ENCODE data around the gene SLC10A7. TPM values are rescaled to one million over a fixed set of nuclear protein-coding genes. Genes with fewer than 3 reads are reported as not detected.

SLC10A7 gene
- total RNA-seq, 1 donor from 2014 or later: 23.5 TPM

- Histone ChIP-seq H3K27ac (no peak overlapping the region), H3K27me3 (ENCODE audit: low read depth) (no peaks in the 10 kb centered on the region)
- no peak for ATAC-seq
Measured at GRCh38 chr4:146310319-146311021, 211.3 kb downstream of the SLC10A7 start.

DNA sequence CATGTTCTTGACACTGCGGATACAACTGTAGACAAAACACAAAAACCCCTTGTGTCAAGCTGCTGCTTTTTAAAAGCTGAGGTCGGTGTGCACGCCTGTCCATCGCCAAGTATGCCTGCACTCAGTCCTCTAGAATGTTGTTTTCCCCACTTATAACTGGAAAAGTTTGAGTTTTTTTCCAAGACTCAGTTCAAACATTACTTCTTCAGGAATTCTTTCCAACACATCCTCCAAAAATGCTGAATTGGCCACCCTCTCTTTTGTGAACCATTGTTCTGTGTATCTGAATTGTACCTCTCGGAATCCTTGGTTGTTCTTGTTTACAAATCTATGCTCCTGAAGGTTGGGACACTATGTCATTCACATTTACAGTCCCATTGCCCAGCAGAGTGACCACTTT, 212.8 kb downstream of the SLC10A7 start:
- intact Hi-C loops (cut with DNase I): no loop called here
- Histone ChIP-seq H3K36me3 (no peaks in the 10 kb centered on the region), H3K9me3 (no peaks in the 10 kb centered on the region), H3K4me3 (no peak overlapping the region), H3K27ac (no peak overlapping the region), H3K27me3 (ENCODE audit: low read depth) (no peaks in the 10 kb centered on the region), H3K4me1 (no peaks in the 10 kb centered on the region)
- TF ChIP-seq, protein P1, sequence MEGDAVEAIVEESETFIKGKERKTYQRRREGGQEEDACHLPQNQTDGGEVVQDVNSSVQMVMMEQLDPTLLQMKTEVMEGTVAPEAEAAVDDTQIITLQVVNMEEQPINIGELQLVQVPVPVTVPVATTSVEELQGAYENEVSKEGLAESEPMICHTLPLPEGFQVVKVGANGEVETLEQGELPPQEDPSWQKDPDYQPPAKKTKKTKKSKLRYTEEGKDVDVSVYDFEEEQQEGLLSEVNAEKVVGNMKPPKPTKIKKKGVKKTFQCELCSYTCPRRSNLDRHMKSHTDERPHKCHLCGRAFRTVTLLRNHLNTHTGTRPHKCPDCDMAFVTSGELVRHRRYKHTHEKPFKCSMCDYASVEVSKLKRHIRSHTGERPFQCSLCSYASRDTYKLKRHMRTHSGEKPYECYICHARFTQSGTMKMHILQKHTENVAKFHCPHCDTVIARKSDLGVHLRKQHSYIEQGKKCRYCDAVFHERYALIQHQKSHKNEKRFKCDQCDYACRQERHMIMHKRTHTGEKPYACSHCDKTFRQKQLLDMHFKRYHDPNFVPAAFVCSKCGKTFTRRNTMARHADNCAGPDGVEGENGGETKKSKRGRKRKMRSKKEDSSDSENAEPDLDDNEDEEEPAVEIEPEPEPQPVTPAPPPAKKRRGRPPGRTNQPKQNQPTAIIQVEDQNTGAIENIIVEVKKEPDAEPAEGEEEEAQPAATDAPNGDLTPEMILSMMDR (IDR thresholded peaks at IDR 0.05): no peak
- ATAC-seq: no peak
- no peak for DNase-seq

More at GRCh38 chr4:146310319-146311021, 211.3 kb downstream of the SLC10A7 start:
- Histone ChIP-seq H3K36me3 (no peaks in the 10 kb centered on the region), H3K4me3 (no peak overlapping the region), H3K4me1 (no peaks in the 10 kb centered on the region), H3K9me3 (no peaks in the 10 kb centered on the region)
- intact Hi-C loops (cut with DNase I): no loop called here
- TF ChIP-seq, protein P1 (IDR thresholded peaks at IDR 0.05): no peak
- no peak for DNase-seq

- no peak overlapping the region for H3K27ac ChIP-seq
- no peak for DNase-seq
- no peaks in the 10 kb centered on the region for H3K36me3 ChIP-seq
- no peaks in the 10 kb centered on the region for H3K9me3 ChIP-seq
- TF ChIP-seq, protein P1 (IDR thresholded peaks at IDR 0.05): no peak
- intact Hi-C loops (cut with DNase I): no loop called here
- H3K4me3 ChIP-seq: no peak overlapping the region
- ATAC-seq: no peak
- no peaks in the 10 kb centered on the region for H3K4me1 ChIP-seq
- H3K27me3 ChIP-seq (ENCODE audit: low read depth): no peaks in the 10 kb centered on the region
Measured at GRCh38 chr4:146302822-146303221, 218.9 kb downstream of the SLC10A7 start.

DNA sequence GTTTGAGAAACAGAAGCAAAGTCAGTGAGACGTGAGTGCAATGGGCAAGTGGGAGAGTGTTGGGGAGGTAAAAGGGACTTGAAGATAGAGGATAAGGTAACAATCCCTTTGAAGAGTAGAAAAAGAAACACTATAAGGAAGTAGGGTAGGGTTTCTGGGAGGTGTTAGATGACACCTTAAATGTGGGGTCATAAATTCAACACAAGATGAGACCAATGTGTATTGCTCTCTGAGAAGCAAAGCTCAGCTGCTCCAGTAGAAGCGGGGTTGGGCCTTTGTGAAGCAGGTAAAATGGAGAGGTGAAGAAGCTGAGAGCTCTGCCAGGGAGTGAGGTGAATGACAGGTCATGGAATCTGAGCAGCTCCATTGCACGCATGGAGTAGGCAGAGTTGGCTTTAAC, 222.1 kb downstream of the SLC10A7 start:
- Histone ChIP-seq H3K9me3 (no peaks in the 10 kb centered on the region), H3K27ac (no peak overlapping the region), H3K27me3 (ENCODE audit: low read depth) (no peaks in the 10 kb centered on the region), H3K36me3 (no peaks in the 10 kb centered on the region), H3K4me1 (no peaks in the 10 kb centered on the region), H3K4me3 (no peak overlapping the region)
- TF ChIP-seq, protein P1 (IDR thresholded peaks at IDR 0.05): no peak
- no peak for ATAC-seq
- intact Hi-C loops (cut with DNase I): no loop called here
- DNase-seq: no peak

DNA sequence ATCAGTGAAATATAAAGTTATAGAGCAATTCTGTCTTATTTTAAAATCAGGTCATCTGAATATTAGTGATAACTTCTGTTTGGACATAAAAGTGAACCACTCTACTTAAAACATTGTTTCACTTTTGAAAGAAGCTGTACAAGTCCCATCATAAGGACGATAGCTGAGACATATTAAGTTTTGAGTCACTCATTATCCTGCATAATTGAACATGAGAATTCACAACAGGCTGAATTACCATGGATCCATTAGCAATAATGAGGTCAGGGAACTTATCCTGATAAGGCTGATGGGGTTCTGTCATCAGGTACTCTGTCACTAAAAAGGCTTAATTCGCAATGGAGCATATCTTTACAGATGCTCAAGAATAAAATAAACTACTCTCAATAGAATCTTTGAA, 227.0 kb downstream of the SLC10A7 start:
- TF ChIP-seq, protein P1 (IDR thresholded peaks at IDR 0.05): no peak
- no peak overlapping the region for H3K4me3 ChIP-seq
- no peak for DNase-seq
- no peaks in the 10 kb centered on the region for H3K36me3 ChIP-seq
- no peaks in the 10 kb centered on the region for H3K27me3 ChIP-seq (ENCODE audit: low read depth)
- H3K4me1 ChIP-seq: no peaks in the 10 kb centered on the region
- ATAC-seq: no peak
- no peaks in the 10 kb centered on the region for H3K9me3 ChIP-seq
- intact Hi-C loops (cut with DNase I): no loop called here
- no peak overlapping the region for H3K27ac ChIP-seq
